Measurements from ENCODE around the gene EHF.
"Not testable (repeated sequence)": the region's sequence is repeated elsewhere in the genome, so short reads cannot be mapped to it uniquely, and the experiment has no call there.

EHF gene

GRCh38 chr11:34656062-34656720 lies 35.3 kb downstream of the EHF start:
- peak in 4 of 10 donors; percentile 37 to 90 (median 52) for DNase-seq
- intact Hi-C loops (cut with DNase I): loop anchor here (10.0 kb wide), 1 partner anchor 239 kb away; no protein-coding TSS in a partner anchor

DNA sequence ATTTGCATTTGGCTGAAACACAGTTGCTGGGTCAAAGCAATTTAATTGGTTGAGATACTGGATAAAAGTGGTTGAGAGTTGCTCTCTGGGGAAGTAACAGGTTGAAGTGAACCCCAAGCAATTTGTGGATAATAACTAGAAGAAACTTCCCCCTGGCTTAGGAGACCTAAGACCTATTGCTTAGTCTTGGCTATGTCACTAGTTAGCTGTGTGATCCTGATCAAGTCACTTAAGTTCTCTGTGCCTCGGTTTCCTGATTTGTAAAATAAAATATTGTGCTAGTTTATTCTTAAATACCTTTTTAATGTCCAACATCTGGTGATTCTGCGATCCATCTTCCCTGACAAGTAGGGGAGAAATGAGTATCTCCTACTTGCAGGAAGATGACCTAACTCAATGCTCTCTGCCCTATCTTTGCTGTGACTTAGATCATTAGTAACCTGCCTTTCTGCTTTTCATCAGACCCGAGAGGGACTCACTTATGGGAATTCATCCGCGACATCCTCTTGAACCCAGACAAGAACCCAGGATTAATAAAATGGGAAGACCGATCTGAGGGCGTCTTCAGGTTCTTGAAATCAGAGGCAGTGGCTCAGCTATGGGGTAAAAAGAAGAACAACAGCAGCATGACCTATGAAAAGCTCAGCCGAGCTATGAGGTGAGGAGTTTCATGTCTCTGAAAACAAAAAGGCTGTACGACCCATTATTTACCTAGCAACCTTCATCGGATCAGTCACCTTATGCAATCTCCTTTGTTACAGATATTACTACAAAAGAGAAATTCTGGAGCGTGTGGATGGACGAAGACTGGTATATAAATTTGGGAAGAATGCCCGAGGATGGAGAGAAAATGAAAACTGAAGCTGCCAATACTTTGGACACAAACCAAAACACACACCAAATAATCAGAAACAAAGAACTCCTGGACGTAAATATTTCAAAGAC lies 37.5 kb downstream of the EHF start:
- intact Hi-C loops (cut with DNase I): loop anchor here (10.0 kb wide), 1 partner anchor 236 kb away; no protein-coding TSS in a partner anchor
- DNase-seq: no peak

- no peak for DNase-seq
- intact Hi-C loops (cut with DNase I): loop anchor here (10.0 kb wide), 1 partner anchor 236 kb away; no protein-coding TSS in a partner anchor
Measured at GRCh38 chr11:34659096-34659733, 38.3 kb downstream of the EHF start.

GRCh38 chr11:34665077-34665835 lies 44.4 kb downstream of the EHF start:
- intact Hi-C loops (cut with DNase I): no loop called here
- no peak for DNase-seq

- intact Hi-C loops (cut with DNase I): no loop called here
- no peak for DNase-seq
Measured at GRCh38 chr11:34667810-34668582, 47.1 kb downstream of the EHF start.

DNA sequence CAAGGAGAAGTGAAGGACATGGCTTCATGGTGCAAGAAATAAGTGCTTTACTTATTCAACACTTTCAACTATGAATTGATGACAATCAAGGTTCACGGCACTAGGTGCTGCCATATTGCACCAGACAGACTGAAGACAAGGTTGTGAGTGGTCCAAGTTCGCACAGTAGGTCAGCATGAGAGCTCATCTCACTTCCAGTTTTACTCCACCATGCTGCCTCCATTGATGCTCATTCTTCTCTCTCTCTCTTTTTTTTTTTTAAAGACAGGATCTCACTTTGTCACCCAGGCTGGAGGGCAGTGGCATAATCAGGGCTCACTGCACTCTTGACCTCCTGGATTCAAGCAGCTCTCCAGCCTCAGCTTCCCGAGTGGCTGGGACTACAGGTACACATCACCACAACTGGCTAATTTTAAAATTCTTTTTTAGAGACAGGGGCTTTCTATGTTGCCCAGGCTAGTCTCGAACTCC lies 47.7 kb downstream of the EHF start:
- no peak for DNase-seq
- intact Hi-C loops (cut with DNase I): no loop called here

- DNase-seq: no peak
- intact Hi-C loops (cut with DNase I): no loop called here
Measured at GRCh38 chr11:34669458-34669857, 48.6 kb downstream of the EHF start.

GRCh38 chr11:34671117-34671516 lies 50.2 kb downstream of the EHF start:
- no peak for DNase-seq
- intact Hi-C loops (cut with DNase I): no loop called here

DNA sequence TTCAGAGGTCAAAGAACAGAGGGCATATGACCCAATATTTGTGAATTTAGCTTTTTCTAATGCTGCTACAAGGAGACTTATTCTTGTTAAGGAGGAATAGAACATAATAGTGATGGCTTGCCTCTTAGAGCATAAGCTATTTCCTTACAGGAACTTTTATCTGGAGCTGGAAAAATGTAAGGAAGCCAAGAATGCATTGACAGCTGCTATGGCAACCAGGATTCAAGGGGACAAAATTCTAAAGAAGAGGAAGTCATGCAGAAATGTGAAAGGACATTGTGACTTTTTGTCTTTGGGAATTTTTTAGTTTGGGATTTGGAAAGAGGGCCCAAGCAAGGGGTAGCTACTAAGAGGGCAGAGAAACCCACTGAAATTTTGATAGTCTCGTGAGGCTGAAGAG lies 51.1 kb downstream of the EHF start:
- no peak for DNase-seq
- intact Hi-C loops (cut with DNase I): no loop called here

GRCh38 chr11:34674038-34674437 lies 53.1 kb downstream of the EHF start:
- DNase-seq: no peak
- intact Hi-C loops (cut with DNase I): no loop called here

GRCh38 chr11:34676227-34676626 lies 55.3 kb downstream of the EHF start:
- no peak for DNase-seq
- intact Hi-C loops (cut with DNase I): no loop called here

GRCh38 chr11:34679681-34680080 lies 58.8 kb downstream of the EHF start:
- intact Hi-C loops (cut with DNase I): no loop called here
- no peak for DNase-seq

DNA sequence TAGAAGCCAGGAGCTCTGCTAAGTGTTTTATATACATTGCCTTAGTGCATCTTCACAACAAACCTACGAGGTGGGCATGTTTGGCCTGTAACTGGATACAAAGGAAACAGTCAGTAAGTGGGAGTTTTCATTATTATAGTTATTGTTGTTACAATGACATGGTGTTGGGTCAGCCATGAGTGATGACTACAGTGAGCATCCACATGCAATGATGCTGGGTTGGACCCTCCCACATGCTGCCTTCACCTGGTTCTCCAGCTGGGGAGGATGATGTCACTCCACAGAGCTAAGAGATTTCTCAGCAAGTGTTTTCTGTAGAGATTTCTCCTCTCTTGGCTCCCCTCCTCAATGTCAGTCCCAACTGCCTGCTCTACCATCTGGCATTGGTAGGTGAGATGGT lies 59.3 kb downstream of the EHF start:
- intact Hi-C loops (cut with DNase I): no loop called here
- DNase-seq: peak in 3 of 10 donors; percentile 12 to 85 (median 53)

- intact Hi-C loops (cut with DNase I): no loop called here
Measured at GRCh38 chr11:34680918-34681586, 60.2 kb downstream of the EHF start.

GRCh38 chr11:34682825-34683224 lies 61.9 kb downstream of the EHF start:
- intact Hi-C loops (cut with DNase I): no loop called here
- no peak for DNase-seq

More at GRCh38 chr11:34680918-34681586, 60.2 kb downstream of the EHF start:
- no peak for DNase-seq

GRCh38 chr11:34683396-34683795 lies 62.5 kb downstream of the EHF start:
- no peak for DNase-seq
- intact Hi-C loops (cut with DNase I): no loop called here

GRCh38 chr11:34685864-34686263 lies 65.0 kb downstream of the EHF start:
- intact Hi-C loops (cut with DNase I): no loop called here
- no peak for DNase-seq

GRCh38 chr11:34692299-34692698 lies 71.4 kb downstream of the EHF start:
- DNase-seq; intact Hi-C loops (cut with DNase I): not testable (repeated sequence)

DNA sequence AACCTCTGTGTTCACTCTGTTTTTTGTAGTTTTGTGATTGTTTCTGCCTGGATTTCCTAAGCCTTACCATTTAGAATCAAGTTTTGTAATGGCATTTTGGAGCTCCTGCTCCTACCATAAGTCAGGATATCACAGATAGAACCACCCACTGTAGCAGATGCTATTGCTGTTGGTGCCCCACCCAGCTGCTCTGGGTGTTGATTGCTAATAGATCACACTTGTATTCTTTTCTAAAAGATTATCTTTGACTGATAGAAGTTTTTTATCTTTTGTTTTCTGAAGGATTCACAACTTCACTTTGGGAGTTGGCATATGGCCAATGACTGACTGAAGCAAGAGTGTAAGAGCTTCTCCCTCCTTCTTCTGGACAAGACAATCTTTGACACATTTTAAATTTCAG lies 76.0 kb downstream of the EHF start:
- DNase-seq: no peak
- intact Hi-C loops (cut with DNase I): no loop called here

All from posterior cingulate gyrus (tissue), 11 donors.